NOMO-1 (cell line): ENCODE data around the gene TTLL6.

Experiments
- DNase-seq, 2 experiments: peaks; one replicate each; lab custom pipeline; 2025; ENCODE audit not compliant: unreplicated experiment in 2 of 2; lab: John Stamatoyannopoulos, UW

TTLL6 gene

DNA sequence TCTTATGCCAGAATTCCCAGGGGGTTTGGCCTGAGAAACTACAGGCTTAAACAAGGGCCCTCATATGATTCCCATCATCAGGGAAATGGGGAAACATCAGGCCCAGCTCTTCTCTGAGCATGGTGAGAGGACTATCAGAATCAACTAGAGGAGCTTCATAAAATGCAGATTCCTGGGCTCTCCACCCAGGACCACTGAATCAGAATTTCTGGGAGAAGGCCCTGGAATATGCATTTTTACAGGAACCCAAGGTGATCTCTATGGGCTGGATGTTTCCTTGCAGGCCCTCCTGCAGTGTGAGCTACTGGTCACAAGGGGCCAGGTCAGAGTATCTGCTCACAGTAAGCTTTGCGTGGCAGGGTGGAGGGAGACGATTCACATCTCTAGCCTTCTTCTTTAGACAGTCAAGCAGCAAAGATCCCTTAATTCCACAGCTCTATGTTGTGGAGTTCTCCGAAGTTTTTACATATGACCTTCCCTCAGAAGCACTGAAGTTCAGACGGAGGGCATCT, 49.7 kb downstream of the TTLL6 start:
- DNase-seq = no peak

GRCh38 chr17:48761114-48761513, 55.9 kb downstream of the TTLL6 start:
- DNase-seq = no peak

DNA sequence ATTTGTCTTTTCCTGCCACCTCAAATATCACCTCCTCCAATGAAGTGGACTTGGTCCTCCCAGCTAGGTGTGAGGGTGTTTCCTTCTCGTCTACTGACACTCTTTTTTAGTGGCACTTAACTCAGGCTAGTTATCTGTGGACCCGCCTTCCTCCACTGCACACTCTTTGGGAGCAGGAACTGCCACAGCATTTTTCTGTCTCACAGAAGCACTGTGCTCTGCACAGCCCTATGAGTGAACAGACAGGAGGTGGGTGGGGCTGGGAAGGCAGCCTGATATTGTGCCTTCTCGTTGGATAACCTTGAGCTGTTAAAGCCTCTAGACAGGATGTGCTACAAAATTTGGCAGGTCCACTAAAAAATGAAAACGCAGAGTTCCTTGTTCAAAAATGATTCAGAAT, 56.6 kb downstream of the TTLL6 start:
- DNase-seq = no peak

DNA sequence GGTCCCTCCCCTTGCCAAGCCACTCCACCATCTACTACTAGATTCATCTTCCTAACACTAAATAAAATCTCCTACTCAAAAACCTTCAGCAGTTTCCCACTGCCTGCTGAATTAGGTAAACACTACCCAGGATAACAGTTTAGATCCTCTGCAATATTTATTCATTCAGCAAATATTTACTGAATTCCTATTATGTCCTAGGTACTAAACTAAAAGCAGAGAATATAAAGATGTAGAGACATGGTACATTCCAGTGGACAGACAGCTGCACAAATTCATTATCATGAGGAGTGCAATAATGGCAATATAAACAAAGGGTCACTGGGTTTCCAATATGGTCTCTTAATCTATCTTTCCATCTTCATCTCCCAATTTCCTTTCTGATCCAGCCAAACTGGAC, 57.7 kb downstream of the TTLL6 start:
- no peak for DNase-seq

DNA sequence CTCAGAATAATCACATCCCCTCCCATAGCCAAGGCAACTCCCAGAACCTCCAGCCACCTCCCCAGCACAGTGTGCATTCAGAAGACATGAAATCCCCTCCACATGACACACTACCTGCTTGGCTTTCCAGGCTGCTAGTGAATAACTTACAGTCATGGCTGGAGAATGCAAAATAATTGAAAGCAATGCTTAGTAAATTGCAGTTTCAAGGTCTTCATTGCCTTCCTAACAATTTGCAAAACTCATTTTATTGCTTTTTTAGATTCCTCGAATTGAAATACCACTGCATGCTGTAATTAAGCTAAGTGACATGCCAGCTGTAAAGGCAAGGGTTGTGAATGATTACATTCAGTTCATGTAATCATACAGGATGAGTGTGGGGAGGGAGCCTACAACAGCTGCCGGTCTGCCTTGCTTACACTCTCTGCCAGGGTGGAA, 59.5 kb downstream of the TTLL6 start:
- no peak for DNase-seq

DNA sequence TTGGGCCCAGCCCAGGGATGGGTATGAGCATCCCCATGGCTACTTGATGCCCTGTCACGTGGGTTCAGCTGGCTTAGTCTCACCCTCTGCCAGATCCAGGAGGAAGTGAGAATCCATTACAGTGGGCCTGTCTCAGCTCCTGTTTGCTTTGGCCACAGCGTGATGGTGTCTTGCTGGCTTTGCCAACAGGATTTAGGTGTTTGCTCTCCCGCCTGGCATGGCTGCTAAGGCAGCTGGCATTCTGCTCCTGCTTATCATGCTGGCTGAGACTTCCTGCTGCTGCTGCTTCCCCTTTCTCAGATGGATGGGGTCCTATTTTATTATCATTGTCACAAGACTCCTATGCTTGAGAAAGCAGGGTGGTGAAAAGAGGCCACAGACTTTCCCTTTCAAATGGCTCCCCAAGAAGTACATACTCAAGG, 60.2 kb downstream of the TTLL6 start:
- peak in 1 of 2 experiments; percentile 16 for DNase-seq

DNA sequence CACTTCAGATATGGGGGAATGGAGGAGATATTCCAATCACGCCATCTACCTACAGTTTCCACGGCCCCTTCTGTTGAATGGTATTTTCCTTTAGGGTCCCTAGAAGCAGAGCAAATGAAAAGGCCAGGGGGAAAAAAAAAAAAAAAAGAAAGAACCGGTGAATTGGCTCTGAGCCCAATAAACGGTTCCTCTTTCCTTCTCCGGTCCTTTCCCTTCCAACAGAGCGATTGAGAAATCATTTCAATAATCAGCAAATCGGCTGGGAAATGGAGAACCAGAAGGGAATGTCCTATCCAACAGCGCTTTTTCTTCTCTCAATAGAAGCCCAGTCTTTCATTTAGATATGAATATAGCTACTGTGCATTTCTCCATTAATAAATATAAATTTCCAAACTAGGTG, 61.7 kb downstream of the TTLL6 start:
- peak in 1 of 2 experiments; percentile 43 for DNase-seq

- DNase-seq = no peak
Observed at GRCh38 chr17:48754500-48755261, 62.3 kb downstream of the TTLL6 start.

- no peak for DNase-seq
Observed at GRCh38 chr17:48753794-48754499, 63.1 kb downstream of the TTLL6 start.

- no peak for DNase-seq
Observed at GRCh38 chr17:48752399-48753288, 64.4 kb downstream of the TTLL6 start.

DNA sequence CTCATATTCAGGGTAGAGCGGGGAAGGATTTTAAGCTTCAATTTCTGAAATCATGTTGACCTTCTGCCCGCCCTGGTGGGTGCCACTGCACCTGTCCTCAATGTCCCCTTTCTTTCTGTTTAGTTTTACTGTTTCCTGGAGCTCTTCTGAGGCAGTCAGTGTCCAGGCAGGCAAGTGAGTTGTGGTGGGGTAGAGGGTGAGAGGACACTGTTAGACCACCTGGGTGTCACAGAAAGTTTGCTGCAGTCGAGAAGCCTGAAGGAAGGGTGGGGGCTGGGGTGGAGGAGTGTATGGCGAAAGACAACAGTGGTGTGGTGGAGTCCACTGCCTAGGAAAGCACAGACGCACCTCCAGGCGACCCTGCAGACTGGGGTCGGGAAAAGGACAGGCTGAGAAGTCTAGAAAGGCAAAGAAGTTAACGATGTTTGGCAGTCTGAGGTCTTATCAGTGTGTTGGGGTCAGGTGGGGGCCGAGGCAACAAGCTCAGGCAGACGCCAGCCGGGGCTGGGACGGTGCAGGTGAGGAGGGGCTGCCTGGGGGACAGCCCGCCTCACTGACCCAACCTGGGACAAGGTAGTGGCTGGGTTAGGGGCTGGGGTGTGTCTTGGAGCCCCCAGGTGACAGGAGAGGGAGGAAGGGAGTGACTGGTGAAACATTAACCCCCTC, 65.2 kb downstream of the TTLL6 start:
- DNase-seq = no peak

- no peak for DNase-seq
Observed at GRCh38 chr17:48751172-48751571, 65.9 kb downstream of the TTLL6 start.

GRCh38 chr17:48749621-48750553, 67.1 kb downstream of the TTLL6 start:
- no peak for DNase-seq

- DNase-seq = no peak
Observed at GRCh38 chr17:48748718-48749566, 68.1 kb downstream of the TTLL6 start.

DNA sequence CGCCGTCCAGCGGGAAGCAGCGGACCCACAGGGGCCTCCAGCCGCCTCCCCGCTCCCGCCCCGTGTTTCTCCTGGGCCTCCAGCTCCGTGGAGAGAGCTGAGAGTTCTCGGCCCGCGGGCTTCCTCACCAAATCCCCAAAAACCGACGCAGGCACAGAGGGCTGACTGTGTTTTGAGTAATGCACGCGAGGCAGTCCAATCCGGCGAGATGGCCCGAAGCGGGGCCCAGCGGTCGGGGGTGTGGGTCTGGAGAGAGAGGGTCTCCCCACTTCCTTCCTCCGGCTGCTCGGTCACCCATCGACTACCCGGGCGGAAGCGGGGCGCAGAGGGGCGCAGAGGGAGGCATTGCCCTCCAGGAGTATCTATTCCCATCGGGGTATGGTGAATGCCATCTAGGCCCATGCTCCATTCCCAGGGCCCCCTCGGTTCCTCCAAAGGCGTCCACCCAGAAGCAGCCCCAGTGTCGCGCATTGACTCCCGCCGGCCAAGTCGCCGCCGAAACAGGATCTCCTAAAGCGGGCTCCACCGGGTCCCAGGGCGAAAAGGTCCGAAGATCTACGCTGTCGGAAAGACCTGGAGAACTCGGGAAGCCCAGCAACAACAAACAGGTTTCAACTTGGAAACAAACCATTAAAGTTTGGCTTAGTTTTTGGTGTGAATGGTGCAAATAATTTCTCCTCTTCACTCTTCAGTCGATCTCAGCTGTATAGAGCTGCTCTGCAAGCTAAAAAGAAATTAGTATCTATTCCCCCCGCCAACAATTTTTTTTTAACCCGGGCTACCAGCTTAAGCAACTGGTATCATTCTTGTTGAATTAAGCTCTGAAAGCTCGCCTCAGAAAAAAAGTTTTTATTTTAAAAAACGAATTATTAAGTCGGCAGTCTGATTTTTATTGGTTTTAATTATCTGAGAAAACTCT, 69.3 kb downstream of the TTLL6 start:
- DNase-seq = no peak

- no peak for DNase-seq
Observed at GRCh38 chr17:48746916-48747444, 70.0 kb downstream of the TTLL6 start.
